GM12891 (cell line): ENCODE measurements around the gene ARAP2.

Source experiments
- POLR2A ChIP-seq: IDR thresholded peaks from 2 replicates; pipeline ENCODE4 v1.6.1; 2011; ENCODE audit warnings: low read depth, low read length, control low read depth
- POLR2AphosphoS5 ChIP-seq: IDR thresholded peaks from 2 replicates; pipeline ENCODE4 v1.6.1; 2011; ENCODE audit warnings: low read depth, low read length, control low read depth
- POU2F2 ChIP-seq: IDR thresholded peaks from 2 replicates; pipeline ENCODE4 v1.6.1; 2011; ENCODE audit warnings: low read depth, mild to moderate bottlenecking, control low read depth, low read length, moderate library complexity
- SPI1 ChIP-seq: IDR thresholded peaks from 2 replicates; pipeline ENCODE4 v1.6.1; 2011; ENCODE audit warnings: low read depth, low read length, control low read depth
- TAF1 ChIP-seq: IDR thresholded peaks from 2 replicates; pipeline ENCODE4 v1.6.1; 2011; ENCODE audit warnings: low read depth, low read length, control low read depth

- no peak for TF ChIP-seq POLR2AphosphoS5
- TF ChIP-seq POLR2A, result no peak
- no peak for TF ChIP-seq TAF1
- no peak for TF ChIP-seq SPI1
- TF ChIP-seq POU2F2, result no peak
These were observed 46.3 kb upstream of the ARAP2 start for GRCh38 chr4:36290641-36291040.
